CD4-positive, alpha-beta memory T cell (primary cell): ENCODE measurements around the gene CCDC170. TPM values are rescaled to one million over a fixed set of nuclear protein-coding genes. Genes with fewer than 3 reads are reported as not detected.
"Not testable (repeated sequence)": the region's sequence is repeated elsewhere in the genome, so short reads cannot be mapped to it uniquely, and the experiment has no call there.

ENCODE experiments used
- CTCF ChIA-PET: fragments of 350-600 bp; sonication (Branson Sonifier 250); formaldehyde crosslinking; loops from one replicate; lab custom pipeline; 2021; ENCODE audit warnings: inconsistent platforms; ENCODE audit not compliant: partially characterized antibody; lab: Charles Lee
- POLR2A ChIA-PET: fragments of 350-600 bp; sonication (Branson Sonifier 250); formaldehyde crosslinking; loops from one replicate; lab custom pipeline; 2021; ENCODE audit not compliant: partially characterized antibody; lab: Charles Lee
- DNase-seq, 5 donors: peaks; one replicate each; pipeline versions ENCODE4 v3.0.0 to v3.0.0-alpha.2; 2020 to 2022; ENCODE audit warnings: mixed read lengths in 1 of 5
- H3K27ac ChIP-seq: one replicate; pipeline ENCODE4 v1.7.0; 2013; ENCODE audit warnings: low read depth, low read length
- H3K27me3 ChIP-seq: 2 replicates; pipeline ENCODE4 v1.7.0; 2013; ENCODE audit warnings: mild to moderate bottlenecking, low read length, moderate library complexity; ENCODE audit not compliant: insufficient read depth
- H3K36me3 ChIP-seq: 2 replicates; pipeline ENCODE4 v1.7.0; 2013; ENCODE audit warnings: mild to moderate bottlenecking, low read length, moderate library complexity; ENCODE audit not compliant: insufficient read depth
- H3K4me1 ChIP-seq: 2 replicates; pipeline ENCODE4 v1.7.0; 2013; ENCODE audit warnings: mild to moderate bottlenecking, low read length, moderate library complexity; ENCODE audit not compliant: insufficient read depth
- H3K4me3 ChIP-seq, 2 donors: one replicate each; pipeline ENCODE4 v1.7.0; 2013; ENCODE audit warnings: low read length in 2 of 2, mild to moderate bottlenecking in 1 of 2
- H3K9me3 ChIP-seq, 2 donors: one replicate each; pipeline ENCODE4 v1.7.0; 2013; ENCODE audit warnings: low read length in 2 of 2, control low read depth in 1 of 2; ENCODE audit not compliant: control insufficient read depth in 1 of 2
- H3K27ac Mint-ChIP-seq, 7 donors: one replicate each; pipeline ENCODE4 v1.8.0; 2020 to 2021; ENCODE audit warnings: mixed read lengths in 7 of 7, mild to moderate bottlenecking in 6 of 7, inconsistent platforms in 3 of 7, moderate library complexity in 3 of 7
- H3K27me3 Mint-ChIP-seq, 2 donors: one replicate each; pipeline ENCODE4 v1.8.0; 2020 to 2021; ENCODE audit warnings: mixed read lengths in 2 of 2
- H3K36me3 Mint-ChIP-seq, 2 donors: one replicate each; pipeline ENCODE4 v1.8.0; 2020 to 2021; ENCODE audit warnings: mixed read lengths in 2 of 2, inconsistent platforms in 1 of 2, mild to moderate bottlenecking in 1 of 2
- H3K4me1 Mint-ChIP-seq, 4 donors: one replicate each; pipeline ENCODE4 v1.8.0; 2020 to 2021; ENCODE audit warnings: mixed read lengths in 4 of 4, mild to moderate bottlenecking in 1 of 4
- H3K4me3 Mint-ChIP-seq, 8 donors: one replicate each; pipeline ENCODE4 v1.8.0; 2020 to 2021; ENCODE audit warnings: mixed read lengths in 8 of 8, mild to moderate bottlenecking in 7 of 8, moderate library complexity in 6 of 8, inconsistent platforms in 3 of 8
- H3K9me3 Mint-ChIP-seq, 8 donors: one replicate each; pipeline ENCODE4 v1.8.0; 2020 to 2021; ENCODE audit warnings: mixed read lengths in 8 of 8, mild to moderate bottlenecking in 5 of 8, inconsistent platforms in 3 of 8, moderate library complexity in 1 of 8
- intact Hi-C: fragments of 100-400 bp; cut with micrococcal nuclease; formaldehyde crosslinking; loops from one replicate; pipeline ENCODE4 v1.15.1; 2023
- polyA plus RNA-seq, 2 donors: library from polyadenylated mRNA; unstranded; fragments of 300-500 nt; fragmentation: Illumina TruSeq; gene quantifications; one replicate each; pipeline ENCODE4 v1.2.3, GENCODE V29; 2021
- total RNA-seq, 2 experiments: library from RNA; stranded (reverse); gene quantifications; one replicate each; pipeline ENCODE4 v1.2.3, GENCODE V29; 2021

Gene CCDC170
- total and polyA plus RNA-seq, 4 experiments from 2014 or later, result 0.11 to 0.23 TPM; not detected in 2

DNA sequence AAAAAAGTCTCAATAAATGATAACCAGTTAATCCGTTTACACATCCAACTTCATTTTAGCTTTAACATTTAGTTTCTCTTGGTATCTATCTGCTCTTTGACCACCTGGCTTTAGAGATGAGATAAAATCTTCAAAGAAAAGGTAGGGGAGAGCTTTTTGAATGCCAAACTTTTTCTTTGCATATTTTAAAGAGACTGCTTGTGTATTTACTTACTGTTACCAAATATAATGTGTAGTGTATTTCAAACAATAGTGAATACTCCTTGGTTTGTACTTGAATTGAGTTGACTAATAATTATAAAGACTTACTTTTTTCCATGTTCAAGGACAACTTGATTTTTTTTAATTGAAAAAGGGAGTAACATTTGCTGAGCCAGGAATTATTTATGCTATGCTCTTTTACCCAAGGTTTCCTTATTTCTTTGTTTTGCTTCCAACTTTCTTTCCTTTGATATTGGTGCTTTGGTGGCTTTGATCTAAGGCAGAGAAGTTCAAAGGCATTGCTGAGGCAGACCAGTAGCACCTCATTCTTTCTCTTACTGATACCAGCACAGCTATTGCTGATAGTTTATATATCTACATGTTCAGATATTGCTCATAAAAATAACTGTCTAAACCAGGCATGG lies 7.8 kb downstream of the CCDC170 start:
- no peaks in the 10 kb centered on the region for H3K9me3 ChIP-seq
- Mint-ChIP-seq H3K4me3 (no peak overlapping the region), H3K4me1 (peaks cover 0 to 3% (median 0%) of the 10 kb centered on the region in 4 donors), H3K27ac (no peak overlapping the region), H3K27me3 (peaks cover 3% of the 10 kb centered on the region in 2 donors), H3K9me3 (peaks cover 0 to 3% (median 0%) of the 10 kb centered on the region in 8 donors), H3K36me3 (no peaks in the 10 kb centered on the region)
- DNase-seq, result no peak
- no peaks in the 10 kb centered on the region for H3K27me3 ChIP-seq
- H3K27ac ChIP-seq, result no peak overlapping the region
- H3K4me3 ChIP-seq, result no peak overlapping the region
- no peaks in the 10 kb centered on the region for H3K4me1 ChIP-seq
- POLR2A ChIA-PET, result no interaction called here
- intact Hi-C loops, result no loop called here
- no peaks in the 10 kb centered on the region for H3K36me3 ChIP-seq
- CTCF ChIA-PET, result interaction anchor here (0.6 kb wide), 1 partner anchor 10 kb away, joined by 3 read pairs; no protein-coding TSS in a partner anchor

DNA sequence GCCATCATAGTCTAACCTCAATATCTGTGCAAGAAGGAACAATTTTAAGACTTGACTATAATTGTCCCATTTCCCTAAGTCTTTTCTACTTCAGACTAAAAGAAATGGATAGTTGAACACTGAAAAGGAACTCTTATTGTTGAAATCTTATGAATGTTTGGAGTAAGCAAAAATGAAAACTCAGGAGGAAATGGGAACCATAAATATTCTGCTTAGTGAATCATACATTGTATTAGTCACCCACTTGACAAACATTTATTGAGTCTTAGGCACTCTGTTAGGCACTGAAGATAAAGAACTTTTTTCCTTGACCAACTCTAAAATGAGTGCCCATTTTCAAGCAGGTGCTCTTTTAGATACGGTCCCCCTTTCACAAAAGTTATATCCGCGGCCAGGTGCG lies 8.7 kb downstream of the CCDC170 start:
- Histone ChIP-seq H3K36me3 (no peaks in the 10 kb centered on the region), H3K4me1 (no peaks in the 10 kb centered on the region), H3K9me3 (no peaks in the 10 kb centered on the region), H3K27me3 (no peaks in the 10 kb centered on the region), H3K4me3 (no peak overlapping the region), H3K27ac (no peak overlapping the region)
- ChIA-PET CTCF (no interaction called here), POLR2A (no interaction called here)
- Mint-ChIP-seq H3K27ac (no peak overlapping the region), H3K9me3 (peaks cover 0 to 3% (median 0%) of the 10 kb centered on the region in 8 donors), H3K27me3 (peaks cover 3% of the 10 kb centered on the region in 2 donors), H3K4me3 (no peak overlapping the region), H3K4me1 (peaks cover 0 to 3% (median 0%) of the 10 kb centered on the region in 4 donors), H3K36me3 (no peaks in the 10 kb centered on the region)
- intact Hi-C loops, result no loop called here
- DNase-seq, result no peak

DNA sequence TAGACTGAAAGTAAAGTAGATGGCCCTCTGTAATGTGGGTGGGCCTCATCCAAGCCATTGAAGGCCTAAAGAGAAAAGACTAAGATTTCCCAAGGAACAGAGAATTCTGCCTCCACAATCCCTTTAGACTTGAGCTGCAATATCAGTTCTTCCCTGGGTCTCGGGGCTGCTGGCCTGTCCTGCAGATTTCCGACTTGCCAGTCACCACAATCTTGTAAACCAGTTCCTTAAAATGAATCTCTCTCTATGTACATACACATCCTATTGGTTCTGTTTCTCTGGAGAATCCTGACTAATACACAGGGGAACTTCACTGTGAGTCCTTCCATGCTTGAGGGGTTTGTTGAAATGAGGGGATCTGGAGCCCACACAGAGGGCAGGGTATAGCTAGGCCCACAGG lies 12.9 kb downstream of the CCDC170 start:
- H3K27ac ChIP-seq, result no peak overlapping the region
- Mint-ChIP-seq H3K27me3 (peaks cover 2 to 3% of the 10 kb centered on the region in 2 donors), H3K27ac (no peak overlapping the region), H3K9me3 (peaks cover 0 to 3% (median 0%) of the 10 kb centered on the region in 8 donors), H3K36me3 (no peaks in the 10 kb centered on the region), H3K4me1 (no peaks in the 10 kb centered on the region), H3K4me3 (no peak overlapping the region)
- no peaks in the 10 kb centered on the region for H3K27me3 ChIP-seq
- no peaks in the 10 kb centered on the region for H3K9me3 ChIP-seq
- no peak overlapping the region for H3K4me3 ChIP-seq
- POLR2A ChIA-PET, result no interaction called here
- intact Hi-C loops, result no loop called here
- H3K4me1 ChIP-seq, result no peaks in the 10 kb centered on the region
- no peak for DNase-seq
- CTCF ChIA-PET, result no interaction called here
- no peaks in the 10 kb centered on the region for H3K36me3 ChIP-seq

DNA sequence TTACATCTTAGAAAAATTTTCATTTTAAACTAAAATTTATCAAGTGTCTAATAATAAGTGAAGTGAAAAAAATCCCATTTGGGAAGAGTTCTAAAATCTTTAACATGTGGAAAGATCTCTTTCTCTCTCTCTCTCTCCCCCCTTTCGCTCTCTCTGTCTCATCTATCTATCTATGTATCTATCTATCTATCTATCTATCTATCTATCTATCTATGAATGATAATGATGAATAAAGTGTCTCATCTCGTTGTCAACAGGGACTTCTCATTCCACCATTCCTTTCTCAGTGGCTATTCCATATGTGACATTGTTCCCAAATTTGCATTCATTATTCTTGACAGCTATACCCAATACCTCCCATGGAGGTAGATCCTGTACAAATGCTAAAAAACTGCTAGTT lies 15.2 kb downstream of the CCDC170 start:
- H3K4me1 ChIP-seq, result no peaks in the 10 kb centered on the region
- H3K36me3 Mint-ChIP-seq, result no peaks in the 10 kb centered on the region
- H3K4me1 Mint-ChIP-seq, result no peaks in the 10 kb centered on the region
- peaks cover 2 to 4% of the 10 kb centered on the region in 2 donors for H3K27me3 Mint-ChIP-seq
- no peak for DNase-seq
- no peak overlapping the region for H3K4me3 ChIP-seq
- no peaks in the 10 kb centered on the region for H3K27me3 ChIP-seq
- no peaks in the 10 kb centered on the region for H3K36me3 ChIP-seq
- H3K4me3 Mint-ChIP-seq, result no peak overlapping the region
- intact Hi-C loops, result no loop called here
- ChIA-PET POLR2A (no interaction called here), CTCF (no interaction called here)
- H3K9me3 ChIP-seq, result no peaks in the 10 kb centered on the region
- H3K27ac ChIP-seq, result no peak overlapping the region
- no peak overlapping the region for H3K27ac Mint-ChIP-seq
- no peaks in the 10 kb centered on the region for H3K9me3 Mint-ChIP-seq

DNA sequence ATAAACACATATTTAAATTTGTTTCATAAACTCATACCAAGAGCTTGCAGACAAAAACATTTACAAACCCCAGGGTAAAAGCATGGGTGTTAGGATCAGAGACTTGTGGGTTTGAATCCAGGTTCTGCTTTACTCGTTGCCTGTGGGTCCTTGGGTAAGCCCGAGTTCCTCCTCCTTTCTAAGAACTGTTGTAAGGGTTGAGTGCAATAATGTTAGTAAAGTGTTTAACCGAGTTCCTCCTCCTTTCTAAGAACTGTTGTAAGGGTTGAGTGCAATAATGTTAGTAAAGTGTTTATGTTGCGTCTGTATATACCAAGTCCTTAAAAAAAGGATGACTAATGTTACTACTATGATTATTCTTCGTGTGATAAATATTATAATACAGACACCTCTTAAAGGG lies 18.7 kb downstream of the CCDC170 start:
- H3K9me3 Mint-ChIP-seq, result peaks cover 0 to 8% (median 3%) of the 10 kb centered on the region in 8 donors
- POLR2A ChIA-PET, result no interaction called here

DNA sequence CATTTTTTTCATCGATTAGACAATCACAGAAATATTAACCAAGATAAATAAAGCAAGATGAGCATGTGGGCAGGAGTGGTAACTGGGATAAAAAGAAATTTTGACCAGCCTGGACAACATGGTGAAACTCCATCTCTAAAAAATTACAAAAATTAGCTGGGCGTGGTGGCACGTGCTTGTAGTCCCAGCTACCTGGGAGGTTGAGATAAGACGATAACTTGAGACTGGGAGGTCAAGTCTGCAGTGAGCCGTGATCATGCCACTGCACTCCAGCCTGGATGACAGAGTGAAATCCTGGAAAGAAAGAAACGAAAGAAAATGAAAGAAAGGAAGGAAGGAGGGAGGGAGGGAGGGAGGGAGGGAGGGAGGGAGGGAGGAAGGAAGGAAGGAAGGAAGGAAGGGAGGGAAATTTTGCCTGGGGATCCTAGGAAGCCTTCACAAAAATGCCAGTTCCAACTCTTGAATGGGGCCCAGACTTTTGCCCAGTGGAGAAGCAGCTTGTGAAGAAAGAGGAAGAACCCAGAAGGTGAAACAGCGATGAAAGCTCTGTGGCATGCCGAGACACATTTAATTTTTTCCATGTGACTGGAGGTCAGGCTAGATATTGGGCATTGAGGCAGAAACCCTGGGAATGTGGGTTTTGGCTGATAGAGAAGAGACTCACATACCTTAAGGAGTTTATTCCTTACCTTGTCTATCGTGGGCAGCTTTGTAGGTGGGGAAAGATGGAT lies 20.3 kb downstream of the CCDC170 start:
- Mint-ChIP-seq H3K4me1 (no peaks in the 10 kb centered on the region), H3K36me3 (peaks cover 3% of the 10 kb centered on the region in 2 donors), H3K27ac (no peak overlapping the region), H3K4me3 (no peak overlapping the region), H3K9me3 (peaks cover 3 to 23% (median 16%) of the 10 kb centered on the region in 8 donors), H3K27me3 (peaks cover 5% of the 10 kb centered on the region in 2 donors)
- CTCF ChIA-PET, result no interaction called here
- Histone ChIP-seq H3K27me3 (no peaks in the 10 kb centered on the region), H3K4me1 (no peaks in the 10 kb centered on the region), H3K27ac (no peak overlapping the region), H3K4me3 (no peak overlapping the region), H3K9me3 (no peaks in the 10 kb centered on the region), H3K36me3 (no peaks in the 10 kb centered on the region)
- intact Hi-C loops, result no loop called here
- no peak for DNase-seq
- POLR2A ChIA-PET, result no interaction called here

More for the DNA sequence above, 18.7 kb downstream of the CCDC170 start:
- H3K27ac ChIP-seq, result no peak overlapping the region
- no peaks in the 10 kb centered on the region for H3K4me1 ChIP-seq
- H3K27me3 ChIP-seq, result no peaks in the 10 kb centered on the region
- no peaks in the 10 kb centered on the region for H3K9me3 ChIP-seq
- no peak overlapping the region for H3K27ac Mint-ChIP-seq
- no peak for DNase-seq
- H3K4me1 Mint-ChIP-seq, result no peaks in the 10 kb centered on the region
- peaks cover 5% of the 10 kb centered on the region in 2 donors for H3K27me3 Mint-ChIP-seq
- CTCF ChIA-PET, result no interaction called here
- H3K4me3 Mint-ChIP-seq, result no peak overlapping the region
- H3K36me3 Mint-ChIP-seq, result no peaks in the 10 kb centered on the region
- no peaks in the 10 kb centered on the region for H3K36me3 ChIP-seq
- intact Hi-C loops, result no loop called here
- H3K4me3 ChIP-seq, result no peak overlapping the region

DNA sequence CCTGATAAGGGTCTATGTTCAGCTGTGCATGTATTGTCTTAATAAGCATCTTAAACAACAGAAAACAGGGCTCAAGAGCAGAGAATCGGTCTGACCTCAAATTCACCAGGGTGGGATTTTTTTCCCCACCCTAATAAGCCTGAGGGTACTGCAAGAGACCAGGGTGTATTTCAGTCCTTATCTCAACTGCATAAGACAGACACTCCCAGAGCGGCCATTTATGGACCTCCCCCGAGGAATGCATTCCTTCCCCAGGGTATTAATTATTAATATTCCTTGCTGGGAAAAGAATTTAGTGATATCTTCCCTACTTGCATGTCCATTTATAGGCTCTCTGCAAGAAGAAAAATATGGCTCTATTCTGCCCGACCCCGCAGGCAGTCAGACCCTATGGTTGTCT lies 25.2 kb downstream of the CCDC170 start:
- H3K4me3 ChIP-seq, intact Hi-C loops, H3K27me3 ChIP-seq, H3K9me3 ChIP-seq, H3K4me1 ChIP-seq, H3K4me1 Mint-ChIP-seq, H3K4me3 Mint-ChIP-seq, POLR2A ChIA-PET, DNase-seq, H3K36me3 Mint-ChIP-seq, H3K36me3 ChIP-seq, CTCF ChIA-PET, H3K27me3 Mint-ChIP-seq, H3K27ac Mint-ChIP-seq, H3K27ac ChIP-seq: not testable (repeated sequence)
- H3K9me3 Mint-ChIP-seq, result peaks cover 3 to 52% (median 42%) of the 10 kb centered on the region in 8 donors
